ENCODE results near the gene ESYT1. TPM values are rescaled to one million over a fixed set of nuclear protein-coding genes. Genes with fewer than 3 reads are reported as not detected.
A peak's percentile ranks its signal among the peaks of the same experiment; 100 is the strongest.

The ESYT1 gene
- total RNA-seq, 6 experiments from 2014 or later: 136 to 174 (median 151) TPM

DNA sequence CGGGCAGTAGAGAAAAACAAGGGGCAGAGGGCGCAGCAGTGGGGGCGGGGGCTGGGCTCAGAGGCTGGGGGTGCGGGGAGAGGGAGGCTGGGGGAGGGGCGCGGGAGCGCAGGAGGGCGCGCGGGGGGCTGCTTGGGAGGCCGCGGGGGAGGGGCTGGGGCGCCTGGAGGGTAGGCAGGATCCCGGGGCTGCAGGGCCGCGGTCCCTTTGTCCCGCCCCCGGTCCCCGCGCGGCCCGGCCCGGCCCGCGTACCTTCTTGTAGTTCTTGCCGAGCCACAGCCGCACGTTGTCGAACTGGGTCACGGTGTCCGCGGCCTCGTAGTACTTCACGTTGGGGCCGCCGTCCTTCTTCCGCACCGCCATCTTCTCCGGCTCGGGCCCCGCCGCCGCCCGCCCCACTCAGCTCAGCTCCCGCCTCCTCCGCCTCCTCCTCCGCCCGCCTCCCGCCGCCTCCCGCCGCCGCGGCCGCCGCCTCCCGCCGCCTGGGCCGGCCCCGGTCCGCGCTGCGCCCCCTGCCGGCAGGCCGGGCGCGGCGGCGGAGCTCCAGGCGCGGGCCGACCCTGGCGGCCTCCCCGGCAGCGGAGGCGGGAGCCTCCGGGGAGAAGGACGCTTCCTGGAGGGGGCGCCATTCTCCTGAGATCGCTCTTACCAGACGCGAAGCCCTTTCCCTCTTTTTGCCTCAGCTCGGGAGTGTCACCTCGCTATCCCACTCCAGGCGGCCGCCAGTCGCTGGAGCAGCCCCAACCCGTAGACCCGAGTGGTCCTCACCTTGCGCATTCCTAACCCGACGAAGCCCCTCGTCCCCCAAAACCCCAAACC is 61.2 kb downstream of the ESYT1 start, which contains the start of gene SMARCC2:
SMARCC2 (minus strand) TSS at position 385 of the 819 bp plus-strand sequence; CDS start at position 363, 22 bp downstream.
- Mint-ChIP-seq H3K36me3 (ENCODE audit: low read depth) (peaks cover 21% of the 10 kb centered on the region), H3K27me3 (ENCODE audit: insufficient read depth) (peaks cover 7% of the 10 kb centered on the region), H3K9me3 (0 out of 2 replicates have a peak, but pooled peaks cover 3% of the 10 kb centered on the region), H3K4me1 (ENCODE audit: low read depth) (peaks cover 46% of the 10 kb centered on the region), H3K27ac (peak within 1 kb of the TSS; percentile 89), H3K4me3 (peak within 1 kb of the TSS; percentile 95)
- DNase-seq: peak; percentile 80
- TF ChIP-seq, protein P1, sequence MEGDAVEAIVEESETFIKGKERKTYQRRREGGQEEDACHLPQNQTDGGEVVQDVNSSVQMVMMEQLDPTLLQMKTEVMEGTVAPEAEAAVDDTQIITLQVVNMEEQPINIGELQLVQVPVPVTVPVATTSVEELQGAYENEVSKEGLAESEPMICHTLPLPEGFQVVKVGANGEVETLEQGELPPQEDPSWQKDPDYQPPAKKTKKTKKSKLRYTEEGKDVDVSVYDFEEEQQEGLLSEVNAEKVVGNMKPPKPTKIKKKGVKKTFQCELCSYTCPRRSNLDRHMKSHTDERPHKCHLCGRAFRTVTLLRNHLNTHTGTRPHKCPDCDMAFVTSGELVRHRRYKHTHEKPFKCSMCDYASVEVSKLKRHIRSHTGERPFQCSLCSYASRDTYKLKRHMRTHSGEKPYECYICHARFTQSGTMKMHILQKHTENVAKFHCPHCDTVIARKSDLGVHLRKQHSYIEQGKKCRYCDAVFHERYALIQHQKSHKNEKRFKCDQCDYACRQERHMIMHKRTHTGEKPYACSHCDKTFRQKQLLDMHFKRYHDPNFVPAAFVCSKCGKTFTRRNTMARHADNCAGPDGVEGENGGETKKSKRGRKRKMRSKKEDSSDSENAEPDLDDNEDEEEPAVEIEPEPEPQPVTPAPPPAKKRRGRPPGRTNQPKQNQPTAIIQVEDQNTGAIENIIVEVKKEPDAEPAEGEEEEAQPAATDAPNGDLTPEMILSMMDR (IDR thresholded peaks at IDR 0.05): peak; percentile 84

DNA sequence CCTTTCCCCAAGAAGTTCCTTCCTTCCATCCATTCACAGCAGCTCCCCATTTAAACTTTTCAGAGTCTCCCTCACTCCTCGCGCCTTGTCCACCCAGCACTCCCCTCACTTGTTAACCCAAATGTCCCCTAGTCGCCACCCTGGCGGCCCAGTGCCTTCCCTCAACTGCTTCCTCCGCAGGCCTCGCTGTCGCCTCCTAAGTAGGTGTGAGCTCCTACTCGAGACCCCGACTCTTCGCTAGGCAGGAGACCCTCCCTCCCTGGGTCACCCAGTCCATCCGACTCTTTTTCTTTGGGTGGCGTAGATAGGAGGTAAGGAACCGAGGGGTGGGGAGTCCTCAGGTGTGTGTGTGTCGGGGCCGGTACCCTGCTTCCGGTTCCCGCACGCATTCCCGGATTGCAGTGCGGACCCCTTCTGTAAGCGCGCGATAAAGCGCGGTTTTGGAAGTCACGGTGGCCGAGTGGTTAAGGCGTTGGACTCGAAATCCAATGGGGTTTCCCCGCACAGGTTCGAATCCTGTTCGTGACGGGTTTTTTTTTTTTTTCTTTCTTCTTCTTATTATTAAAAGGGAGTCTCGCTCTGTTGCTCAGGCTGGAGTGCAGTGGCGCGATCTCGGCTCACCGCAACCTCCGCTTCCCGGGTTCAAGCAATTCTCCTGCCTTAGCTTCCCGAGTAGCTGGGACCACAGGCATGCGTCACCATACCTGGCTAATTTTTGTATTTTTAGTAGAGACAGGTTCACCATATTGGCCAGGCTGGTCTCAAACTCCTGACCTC is 62.0 kb downstream of the ESYT1 start:
- Mint-ChIP-seq H3K4me1 (ENCODE audit: low read depth) (peaks cover 52% of the 10 kb centered on the region), H3K36me3 (ENCODE audit: low read depth) (peaks cover 15% of the 10 kb centered on the region), H3K4me3 (peak overlapping the region; percentile 95), H3K27ac (peak overlapping the region; percentile 89), H3K27me3 (ENCODE audit: insufficient read depth) (peaks cover 7% of the 10 kb centered on the region), H3K9me3 (0 out of 2 replicates have a peak, but pooled peaks cover 3% of the 10 kb centered on the region)
- TF ChIP-seq, protein P1 (IDR thresholded peaks at IDR 0.05): peak; percentile 53
- peak; percentile 77 for DNase-seq

DNA sequence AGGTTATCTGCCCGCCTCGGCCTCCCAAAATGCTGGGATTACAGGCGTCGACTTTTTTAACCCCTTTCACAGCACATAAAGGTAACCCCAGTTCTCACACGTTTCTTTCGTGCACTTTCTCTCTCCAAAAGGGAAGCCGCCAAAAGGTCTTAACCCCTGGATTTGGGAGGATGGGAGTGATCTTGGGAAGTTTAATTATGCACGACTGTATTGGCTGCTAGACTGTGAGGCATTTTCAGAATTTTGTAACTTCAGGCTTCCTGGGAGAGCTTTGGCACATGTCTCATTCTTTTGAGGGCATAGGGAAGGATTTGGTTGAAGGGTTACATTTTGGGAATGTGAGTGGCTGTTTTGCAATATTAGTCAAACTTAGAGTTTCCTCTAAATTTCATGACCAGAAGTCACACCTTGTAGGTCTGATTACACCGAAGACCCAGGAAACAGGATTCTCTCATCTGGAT is 62.7 kb downstream of the ESYT1 start:
- peak overlapping the region; percentile 95 for H3K4me3 Mint-ChIP-seq
- DNase-seq: no peak
- H3K9me3 Mint-ChIP-seq: 0 out of 2 replicates have a peak, but pooled peaks cover 3% of the 10 kb centered on the region
- H3K36me3 Mint-ChIP-seq (ENCODE audit: low read depth): peaks cover 13% of the 10 kb centered on the region
- H3K27me3 Mint-ChIP-seq (ENCODE audit: insufficient read depth): peaks cover 7% of the 10 kb centered on the region
- peaks cover 52% of the 10 kb centered on the region for H3K4me1 Mint-ChIP-seq (ENCODE audit: low read depth)
- TF ChIP-seq, protein P1 (IDR thresholded peaks at IDR 0.05): no peak
- peak overlapping the region; percentile 89 for H3K27ac Mint-ChIP-seq

DNA sequence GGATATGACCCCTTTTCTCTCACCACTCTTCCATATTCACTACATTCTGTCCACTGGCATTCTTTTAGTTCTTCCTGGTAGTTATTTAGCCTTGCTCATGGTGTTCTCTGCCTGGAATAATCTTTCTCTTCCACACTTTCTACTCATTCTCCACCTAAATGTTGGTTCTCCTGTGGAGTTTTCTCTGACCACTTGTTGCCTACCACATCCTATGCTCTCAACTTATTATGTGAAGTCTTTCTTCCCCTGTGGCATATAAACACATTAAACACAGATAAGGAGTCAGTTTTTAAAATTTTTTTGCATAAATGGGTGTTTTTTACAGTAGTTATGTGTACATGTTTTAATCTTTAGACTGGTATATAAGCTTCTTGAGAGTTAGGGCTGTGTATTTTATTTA is 64.5 kb downstream of the ESYT1 start:
- peaks cover 10% of the 10 kb centered on the region for H3K27me3 Mint-ChIP-seq (ENCODE audit: insufficient read depth)
- H3K4me1 Mint-ChIP-seq (ENCODE audit: low read depth): peaks cover 50% of the 10 kb centered on the region
- 0 out of 2 replicates have a peak, but pooled peaks cover 3% of the 10 kb centered on the region for H3K9me3 Mint-ChIP-seq
- peak overlapping the region; percentile 79; the same call in 1 of the 2 replicates for H3K27ac Mint-ChIP-seq
- no peak for DNase-seq
- TF ChIP-seq, protein P1 (IDR thresholded peaks at IDR 0.05): no peak
- H3K4me3 Mint-ChIP-seq: no peak overlapping the region
- peaks cover 7% of the 10 kb centered on the region for H3K36me3 Mint-ChIP-seq (ENCODE audit: low read depth)

DNA sequence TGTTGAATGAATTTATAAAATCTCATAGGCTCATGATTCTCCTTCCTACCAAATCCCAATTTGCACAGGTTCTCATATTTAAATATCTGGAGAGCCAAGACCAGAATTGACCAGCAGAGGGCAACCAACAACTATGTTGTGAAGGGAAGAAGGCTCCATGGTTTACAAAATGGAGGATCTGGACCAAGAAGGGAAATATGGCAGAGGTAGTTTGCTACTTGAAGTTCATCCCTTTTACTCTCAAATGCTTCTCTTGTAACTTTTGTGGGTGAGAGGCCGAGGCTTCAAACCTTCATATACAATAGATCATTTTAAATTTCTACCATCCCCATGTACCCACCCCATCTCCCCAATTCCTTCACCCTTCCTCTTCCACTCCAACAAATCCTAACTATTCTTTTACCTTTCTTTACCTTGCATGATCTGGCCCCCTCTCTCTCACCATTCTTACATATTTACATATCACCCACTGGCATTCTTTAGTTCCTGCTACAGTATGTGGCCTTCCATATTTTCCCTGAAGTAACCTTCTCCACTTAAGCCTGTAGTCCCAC is 65.0 kb downstream of the ESYT1 start:
- TF ChIP-seq, protein P1 (IDR thresholded peaks at IDR 0.05): peak; percentile 93
- H3K27me3 Mint-ChIP-seq (ENCODE audit: insufficient read depth): peaks cover 10% of the 10 kb centered on the region
- peak; percentile 82 for DNase-seq
- 0 out of 2 replicates have a peak overlapping the region, but pooled peaks have one; percentile 12 for H3K4me3 Mint-ChIP-seq
- H3K4me1 Mint-ChIP-seq (ENCODE audit: low read depth): peaks cover 50% of the 10 kb centered on the region
- peaks cover 6% of the 10 kb centered on the region for H3K36me3 Mint-ChIP-seq (ENCODE audit: low read depth)
- H3K27ac Mint-ChIP-seq: peak overlapping the region; percentile 79
- H3K9me3 Mint-ChIP-seq: 0 out of 2 replicates have a peak, but pooled peaks cover 3% of the 10 kb centered on the region
